HG02981 (cell line): ENCODE measurements around the gene HERC4.

Experiments
- ATAC-seq: cut with Tn5 transposase; IDR thresholded peaks from one replicate; pipeline ENCODE4 v1.9.1; 2021; ENCODE audit warnings: mild to moderate bottlenecking, moderate library complexity; ENCODE audit not compliant: unreplicated experiment

HERC4 gene

GRCh38 chr10:68074775-68075549 is at the start of gene HERC4:
Gene HERC4, minus strand, starts transcription at chr10:68075283. Its CDS starts 2,175 bp downstream, at chr10:68073108.
- ATAC-seq = peak; percentile 91

- ATAC-seq = no peak
Measured at GRCh38 chr10:68124718-68125117, 49.6 kb upstream of the HERC4 start.

GRCh38 chr10:68121852-68122251 is 46.8 kb upstream of the HERC4 start:
- no peak for ATAC-seq

- no peak for ATAC-seq
Measured at GRCh38 chr10:68121020-68121743, 46.1 kb upstream of the HERC4 start.

- no peak for ATAC-seq
Measured at GRCh38 chr10:68118657-68119056, 43.6 kb upstream of the HERC4 start.

GRCh38 chr10:68112837-68113236 is 37.8 kb upstream of the HERC4 start:
- no peak for ATAC-seq

- ATAC-seq = no peak
Measured at GRCh38 chr10:68111584-68111983, 36.5 kb upstream of the HERC4 start.

- ATAC-seq = no peak
Measured at GRCh38 chr10:68110027-68110426, 34.9 kb upstream of the HERC4 start.

GRCh38 chr10:68109331-68109730 is 34.2 kb upstream of the HERC4 start, which contains the start of gene MYPN:
Gene MYPN, plus strand, starts transcription at chr10:68109488. Its CDS starts 11,951 bp downstream, at chr10:68121439.
- no peak for ATAC-seq

GRCh38 chr10:68108653-68109052 is 33.6 kb upstream of the HERC4 start:
- no peak for ATAC-seq

- no peak for ATAC-seq
Measured at GRCh38 chr10:68108051-68108450, 33.0 kb upstream of the HERC4 start.

GRCh38 chr10:68107651-68108050 is 32.6 kb upstream of the HERC4 start:
- ATAC-seq = no peak

GRCh38 chr10:68106656-68107055 is 31.6 kb upstream of the HERC4 start:
- ATAC-seq = no peak

- no peak for ATAC-seq
Measured at GRCh38 chr10:68105820-68106219, 30.7 kb upstream of the HERC4 start.

- ATAC-seq = no peak
Measured at GRCh38 chr10:68103901-68104300, 28.8 kb upstream of the HERC4 start.

- ATAC-seq = no peak
Measured at GRCh38 chr10:68103261-68103878, 28.3 kb upstream of the HERC4 start.

- ATAC-seq = no peak
Measured at GRCh38 chr10:68101066-68101465, 26.0 kb upstream of the HERC4 start.

GRCh38 chr10:68099736-68100135 is 24.7 kb upstream of the HERC4 start:
- ATAC-seq = no peak

- no peak for ATAC-seq
Measured at GRCh38 chr10:68096913-68097516, 21.9 kb upstream of the HERC4 start.

GRCh38 chr10:68095153-68095552 is 20.1 kb upstream of the HERC4 start:
- no peak for ATAC-seq

GRCh38 chr10:68092512-68092911 is 17.4 kb upstream of the HERC4 start:
- ATAC-seq = no peak
